Left ventricle myocardium inferior (tissue), 1 donor: Measurements from ENCODE around the gene GREM2. TPM values are rescaled to one million over a fixed set of nuclear protein-coding genes. Genes with fewer than 3 reads are reported as not detected.

Experiments
- DNase-seq: peaks from one replicate; pipeline ENCODE4 v3.0.0-alpha.2; 2020
- H3K27ac ChIP-seq: fragments of 200-600 bp; replicated peaks from 2 replicates; pipeline ENCODE4 v1.8.0; 2021
- H3K27me3 ChIP-seq: fragments of 200-600 bp; 2 replicates; pipeline ENCODE4 v1.8.0; 2021; ENCODE audit warnings: low read depth
- H3K36me3 ChIP-seq: fragments of 200-600 bp; 2 replicates; pipeline ENCODE4 v1.8.0; 2021
- H3K4me1 ChIP-seq: fragments of 200-600 bp; 2 replicates; pipeline ENCODE4 v1.8.0; 2021
- H3K4me3 ChIP-seq: fragments of 200-600 bp; 2 replicates; pipeline ENCODE4 v1.8.0; 2021; ENCODE audit warnings: mild to moderate bottlenecking, moderate library complexity
- H3K9me3 ChIP-seq: fragments of 200-600 bp; replicated peaks from 2 replicates; pipeline ENCODE4 v1.8.0; 2021
- intact Hi-C: fragments of 100-400 bp; cut with micrococcal nuclease; formaldehyde crosslinking; loops from one replicate; pipeline ENCODE4 v1.11.0; 2022
- total RNA-seq: library from RNA; stranded (reverse); fragmentation: NEBNext Ultra II Directional; extraction: Animal tissue kit (Norgen Biotek cat#: 25700); gene quantifications from one replicate; pipeline ENCODE4 v1.2.1, GENCODE V29; 2021
- TF ChIP-seq, protein P1 (sequence below): fragments of 200-600 bp; IDR thresholded peaks from 2 replicates; pipeline ENCODE4 v1.8.0; 2021; ENCODE audit warnings: antibody characterized with exemption, mild to moderate bottlenecking, borderline replicate concordance
- donor health status: DM: no; HTN: yes; CAD: no; lungs with severe emphysema.

Gene GREM2
- total RNA-seq, 1 donor from 2014 or later: not detected

DNA sequence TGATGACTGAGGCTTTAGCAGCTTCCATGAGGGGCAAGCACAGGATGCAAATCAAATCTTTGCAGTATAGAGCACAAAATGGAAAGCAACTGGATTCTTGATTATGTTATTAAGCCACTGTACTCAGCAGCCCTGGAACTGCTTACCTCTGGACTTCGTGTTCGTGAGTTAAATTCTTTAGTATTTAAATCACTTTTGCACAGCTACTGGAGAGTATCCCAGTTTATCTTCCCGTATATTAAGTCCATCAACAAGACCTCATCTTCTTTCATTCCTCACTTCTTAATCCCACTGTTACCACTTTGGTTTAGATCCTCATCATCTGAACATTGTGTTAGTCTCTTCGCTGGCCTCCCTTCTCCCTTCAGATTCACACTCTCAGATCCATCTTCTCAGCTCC lies 108.9 kb downstream of the GREM2 start:
- no peak overlapping the region for H3K4me3 ChIP-seq
- TF ChIP-seq, protein P1, sequence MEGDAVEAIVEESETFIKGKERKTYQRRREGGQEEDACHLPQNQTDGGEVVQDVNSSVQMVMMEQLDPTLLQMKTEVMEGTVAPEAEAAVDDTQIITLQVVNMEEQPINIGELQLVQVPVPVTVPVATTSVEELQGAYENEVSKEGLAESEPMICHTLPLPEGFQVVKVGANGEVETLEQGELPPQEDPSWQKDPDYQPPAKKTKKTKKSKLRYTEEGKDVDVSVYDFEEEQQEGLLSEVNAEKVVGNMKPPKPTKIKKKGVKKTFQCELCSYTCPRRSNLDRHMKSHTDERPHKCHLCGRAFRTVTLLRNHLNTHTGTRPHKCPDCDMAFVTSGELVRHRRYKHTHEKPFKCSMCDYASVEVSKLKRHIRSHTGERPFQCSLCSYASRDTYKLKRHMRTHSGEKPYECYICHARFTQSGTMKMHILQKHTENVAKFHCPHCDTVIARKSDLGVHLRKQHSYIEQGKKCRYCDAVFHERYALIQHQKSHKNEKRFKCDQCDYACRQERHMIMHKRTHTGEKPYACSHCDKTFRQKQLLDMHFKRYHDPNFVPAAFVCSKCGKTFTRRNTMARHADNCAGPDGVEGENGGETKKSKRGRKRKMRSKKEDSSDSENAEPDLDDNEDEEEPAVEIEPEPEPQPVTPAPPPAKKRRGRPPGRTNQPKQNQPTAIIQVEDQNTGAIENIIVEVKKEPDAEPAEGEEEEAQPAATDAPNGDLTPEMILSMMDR: no peak
- H3K27me3 ChIP-seq: no peaks in the 10 kb centered on the region
- no peak overlapping the region for H3K27ac ChIP-seq
- peaks cover 5% of the 10 kb centered on the region for H3K9me3 ChIP-seq
- no peaks in the 10 kb centered on the region for H3K36me3 ChIP-seq
- intact Hi-C loops: no loop called here
- no peaks in the 10 kb centered on the region for H3K4me1 ChIP-seq
- no peak for DNase-seq

DNA sequence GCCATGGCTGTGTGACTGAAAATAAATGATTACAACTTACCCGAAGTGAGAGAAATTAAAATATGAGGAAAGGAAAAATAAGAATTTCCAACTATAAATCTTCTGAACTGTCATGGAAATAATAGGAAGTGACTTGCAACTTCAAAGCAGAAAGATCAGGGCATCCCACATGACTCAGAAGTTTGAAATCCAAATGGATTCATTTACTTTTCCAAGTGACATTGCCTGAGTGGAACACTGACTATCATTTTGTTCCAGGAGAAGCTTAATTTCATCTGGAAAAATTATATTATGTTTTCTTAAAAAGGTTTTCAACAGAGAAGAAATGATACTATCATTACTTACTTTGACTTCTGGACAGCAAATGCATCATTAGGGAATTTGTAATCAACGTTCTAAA lies 110.8 kb downstream of the GREM2 start:
- Histone ChIP-seq H3K4me3 (no peak overlapping the region), H3K27ac (no peak overlapping the region), H3K9me3 (peaks cover 5% of the 10 kb centered on the region), H3K36me3 (no peaks in the 10 kb centered on the region), H3K4me1 (no peaks in the 10 kb centered on the region), H3K27me3 (no peaks in the 10 kb centered on the region)
- DNase-seq: no peak
- TF ChIP-seq, protein P1: no peak
- intact Hi-C loops: no loop called here

DNA sequence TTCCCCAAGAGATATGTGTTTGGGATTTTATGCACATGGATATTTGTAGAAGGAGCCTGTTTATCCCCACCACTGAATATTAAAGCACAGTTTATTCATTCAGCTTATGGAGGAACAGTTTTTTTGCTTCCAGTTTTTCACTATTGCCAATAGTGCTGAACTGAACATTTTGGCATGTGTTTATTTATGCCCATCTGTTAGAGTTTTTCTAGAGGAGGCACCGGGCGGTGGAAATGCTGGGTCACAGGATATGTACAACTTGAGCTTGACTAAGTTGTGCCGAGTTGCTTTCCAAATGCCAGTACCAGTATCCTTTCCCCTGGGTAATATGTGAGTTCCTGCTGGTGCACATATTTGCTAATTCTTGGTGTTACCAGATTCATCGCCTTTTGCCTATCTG lies 111.3 kb downstream of the GREM2 start:
- no peak overlapping the region for H3K4me3 ChIP-seq
- H3K4me1 ChIP-seq: no peaks in the 10 kb centered on the region
- no peak for DNase-seq
- no peaks in the 10 kb centered on the region for H3K36me3 ChIP-seq
- H3K27ac ChIP-seq: no peak overlapping the region
- TF ChIP-seq, protein P1: no peak
- no peaks in the 10 kb centered on the region for H3K27me3 ChIP-seq
- H3K9me3 ChIP-seq: peaks cover 5% of the 10 kb centered on the region
- intact Hi-C loops: no loop called here

DNA sequence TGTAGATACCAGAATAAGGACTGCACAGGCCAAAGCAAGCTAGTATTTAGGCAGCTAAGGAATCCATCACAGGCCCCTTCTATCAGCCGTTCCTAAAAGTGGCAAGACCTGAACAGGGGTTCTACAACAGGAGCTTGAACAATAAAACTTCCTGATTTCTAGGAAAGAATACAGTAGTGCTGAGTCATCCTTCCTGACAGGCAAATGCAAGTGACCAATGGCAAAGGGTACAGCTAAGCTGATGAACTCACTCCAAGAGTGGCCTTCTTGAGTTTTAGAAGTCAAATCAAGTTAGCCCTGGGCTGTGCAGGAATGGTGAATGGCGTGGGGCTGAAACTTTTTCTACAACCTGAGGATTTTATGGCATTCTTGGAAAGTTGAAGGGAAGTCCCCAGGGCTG lies 112.9 kb downstream of the GREM2 start:
- intact Hi-C loops: no loop called here
- H3K27ac ChIP-seq: no peak overlapping the region

DNA sequence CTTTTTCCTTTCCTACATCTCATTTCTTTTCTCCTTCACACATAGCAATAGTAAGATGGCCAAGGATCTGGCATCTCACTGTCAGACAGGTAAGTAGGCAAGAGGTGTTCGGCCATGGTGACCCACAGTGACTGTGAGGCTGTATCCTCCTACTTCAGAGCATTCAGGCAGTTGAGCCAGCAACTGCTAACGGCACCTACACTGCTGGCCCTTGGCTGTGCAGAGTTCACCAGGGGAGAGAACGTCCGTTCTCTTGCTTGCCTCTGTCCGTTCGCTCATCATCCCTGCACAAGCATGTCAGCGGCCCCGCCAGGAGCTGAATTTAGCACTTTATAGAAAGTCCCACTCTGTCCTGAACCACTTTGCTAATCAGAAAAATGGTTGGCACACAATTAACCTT lies 113.6 kb downstream of the GREM2 start:
- TF ChIP-seq, protein P1: no peak

More for the DNA sequence above, 112.9 kb downstream of the GREM2 start:
- H3K36me3 ChIP-seq: no peaks in the 10 kb centered on the region
- TF ChIP-seq, protein P1: no peak
- H3K9me3 ChIP-seq: peaks cover 5% of the 10 kb centered on the region
- H3K27me3 ChIP-seq: peaks cover 2% of the 10 kb centered on the region
- no peak overlapping the region for H3K4me3 ChIP-seq
- no peaks in the 10 kb centered on the region for H3K4me1 ChIP-seq
- DNase-seq: no peak

DNA sequence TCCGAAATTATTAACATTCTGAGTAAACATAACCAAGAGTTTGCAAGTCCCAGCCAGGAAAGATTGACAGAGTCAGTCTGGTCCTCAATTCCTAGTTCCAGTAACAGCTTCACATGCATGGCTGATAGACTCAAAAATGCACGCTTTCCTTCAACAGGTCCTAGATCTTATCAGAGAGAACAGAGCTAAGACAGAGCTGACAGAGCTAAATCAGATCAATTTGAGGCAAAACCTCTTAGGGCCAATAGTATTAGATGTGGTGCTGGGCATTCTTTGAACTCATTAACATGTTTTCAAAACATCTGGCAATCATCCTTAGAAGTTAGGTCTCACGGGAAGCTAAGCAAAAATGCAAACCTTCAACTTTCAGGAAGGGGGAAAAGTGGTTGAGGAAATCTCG lies 114.0 kb downstream of the GREM2 start:
- intact Hi-C loops: no loop called here

More for the DNA sequence above, 113.6 kb downstream of the GREM2 start:
- H3K27ac ChIP-seq: no peak overlapping the region
- no peaks in the 10 kb centered on the region for H3K36me3 ChIP-seq
- H3K9me3 ChIP-seq: peaks cover 5% of the 10 kb centered on the region
- intact Hi-C loops: no loop called here
- no peak for DNase-seq
- H3K27me3 ChIP-seq: peaks cover 7% of the 10 kb centered on the region
- H3K4me3 ChIP-seq: no peak overlapping the region
- H3K4me1 ChIP-seq: no peaks in the 10 kb centered on the region

More for the DNA sequence above, 114.0 kb downstream of the GREM2 start:
- Histone ChIP-seq H3K9me3 (peaks cover 5% of the 10 kb centered on the region), H3K4me1 (no peaks in the 10 kb centered on the region), H3K27me3 (peaks cover 11% of the 10 kb centered on the region), H3K36me3 (no peaks in the 10 kb centered on the region), H3K4me3 (no peak overlapping the region), H3K27ac (no peak overlapping the region)
- no peak for DNase-seq
- TF ChIP-seq, protein P1: no peak
